ENCODE results near the gene KRT82. TPM values are rescaled to one million over a fixed set of nuclear protein-coding genes. Genes with fewer than 3 reads are reported as not detected.

Gene KRT82
- total RNA-seq, 4 donors from 2014 or later, result not detected

DNA sequence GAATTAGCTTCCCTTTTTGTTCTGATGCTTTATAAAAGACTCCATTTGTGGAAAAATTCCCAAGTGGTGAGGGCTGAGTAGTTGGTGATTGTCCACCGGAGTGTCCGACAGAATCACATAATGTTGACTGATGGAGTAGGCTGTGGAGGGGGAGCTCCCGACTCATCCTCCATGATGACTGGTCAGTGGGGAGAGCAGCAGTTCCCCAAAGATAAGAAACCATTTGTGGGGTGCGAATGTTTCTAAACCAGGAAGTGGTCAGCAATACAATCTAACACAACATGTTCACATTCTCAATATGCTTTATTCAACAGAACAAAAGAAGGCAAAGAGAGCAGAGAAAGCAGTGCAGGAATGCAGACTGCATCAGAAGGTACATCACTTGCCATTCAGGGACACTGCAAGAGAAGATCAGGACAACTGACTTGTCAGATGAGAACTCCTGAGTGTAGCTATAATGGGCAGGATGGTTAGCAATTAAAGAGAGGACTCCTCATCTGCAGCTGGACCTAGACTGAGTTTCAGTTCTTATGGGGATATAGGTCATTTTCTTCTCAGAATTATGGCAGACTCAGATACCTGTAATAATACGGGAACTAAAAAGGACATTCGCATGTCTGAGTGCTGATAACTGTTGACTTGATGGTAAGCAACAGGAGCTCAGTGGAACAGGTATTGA lies 40.4 kb upstream of the KRT82 start:
- no peak for DNase-seq
- Histone ChIP-seq H3K36me3 (no peaks in the 10 kb centered on the region), H3K27me3 (no peaks in the 10 kb centered on the region), H3K4me1 (peaks cover 0 to 3% (median 0%) of the 10 kb centered on the region in 4 donors), H3K9me3 (no peaks in the 10 kb centered on the region), H3K27ac (no peak overlapping the region), H3K4me3 (no peak overlapping the region)
- no peak for TF ChIP-seq POLR2A (IDR thresholded peaks at IDR 0.05)
- TF ChIP-seq, protein P1, sequence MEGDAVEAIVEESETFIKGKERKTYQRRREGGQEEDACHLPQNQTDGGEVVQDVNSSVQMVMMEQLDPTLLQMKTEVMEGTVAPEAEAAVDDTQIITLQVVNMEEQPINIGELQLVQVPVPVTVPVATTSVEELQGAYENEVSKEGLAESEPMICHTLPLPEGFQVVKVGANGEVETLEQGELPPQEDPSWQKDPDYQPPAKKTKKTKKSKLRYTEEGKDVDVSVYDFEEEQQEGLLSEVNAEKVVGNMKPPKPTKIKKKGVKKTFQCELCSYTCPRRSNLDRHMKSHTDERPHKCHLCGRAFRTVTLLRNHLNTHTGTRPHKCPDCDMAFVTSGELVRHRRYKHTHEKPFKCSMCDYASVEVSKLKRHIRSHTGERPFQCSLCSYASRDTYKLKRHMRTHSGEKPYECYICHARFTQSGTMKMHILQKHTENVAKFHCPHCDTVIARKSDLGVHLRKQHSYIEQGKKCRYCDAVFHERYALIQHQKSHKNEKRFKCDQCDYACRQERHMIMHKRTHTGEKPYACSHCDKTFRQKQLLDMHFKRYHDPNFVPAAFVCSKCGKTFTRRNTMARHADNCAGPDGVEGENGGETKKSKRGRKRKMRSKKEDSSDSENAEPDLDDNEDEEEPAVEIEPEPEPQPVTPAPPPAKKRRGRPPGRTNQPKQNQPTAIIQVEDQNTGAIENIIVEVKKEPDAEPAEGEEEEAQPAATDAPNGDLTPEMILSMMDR (IDR thresholded peaks at IDR 0.05), result no peak

DNA sequence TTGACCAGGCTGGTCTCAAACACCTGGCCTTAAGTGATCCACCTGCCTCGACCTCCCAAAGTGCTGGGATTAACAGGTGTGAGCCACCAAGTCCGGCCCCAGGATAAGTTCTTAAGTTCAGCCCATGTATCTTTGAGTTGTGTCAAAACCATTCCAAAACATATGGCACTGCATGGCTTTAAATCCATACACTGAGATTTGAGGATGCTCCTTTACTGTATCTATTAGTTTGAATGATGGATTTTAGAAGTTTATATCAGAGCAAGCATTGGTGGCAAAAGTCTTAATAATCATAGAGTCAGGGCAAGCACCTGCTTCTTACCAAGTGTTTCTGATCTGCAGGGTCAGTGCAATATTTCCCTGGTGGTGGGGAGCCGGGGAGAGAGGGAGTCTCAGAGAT lies 39.7 kb upstream of the KRT82 start:
- no peak for DNase-seq
- no peaks in the 10 kb centered on the region for H3K27me3 ChIP-seq
- H3K36me3 ChIP-seq, result no peaks in the 10 kb centered on the region
- peaks cover 0 to 6% (median 0%) of the 10 kb centered on the region in 4 donors for H3K4me1 ChIP-seq
- no peaks in the 10 kb centered on the region for H3K9me3 ChIP-seq
- TF ChIP-seq, protein P1 (IDR thresholded peaks at IDR 0.05), result no peak
- TF ChIP-seq POLR2A (IDR thresholded peaks at IDR 0.05), result no peak
- no peak overlapping the region for H3K4me3 ChIP-seq
- no peak overlapping the region for H3K27ac ChIP-seq

DNA sequence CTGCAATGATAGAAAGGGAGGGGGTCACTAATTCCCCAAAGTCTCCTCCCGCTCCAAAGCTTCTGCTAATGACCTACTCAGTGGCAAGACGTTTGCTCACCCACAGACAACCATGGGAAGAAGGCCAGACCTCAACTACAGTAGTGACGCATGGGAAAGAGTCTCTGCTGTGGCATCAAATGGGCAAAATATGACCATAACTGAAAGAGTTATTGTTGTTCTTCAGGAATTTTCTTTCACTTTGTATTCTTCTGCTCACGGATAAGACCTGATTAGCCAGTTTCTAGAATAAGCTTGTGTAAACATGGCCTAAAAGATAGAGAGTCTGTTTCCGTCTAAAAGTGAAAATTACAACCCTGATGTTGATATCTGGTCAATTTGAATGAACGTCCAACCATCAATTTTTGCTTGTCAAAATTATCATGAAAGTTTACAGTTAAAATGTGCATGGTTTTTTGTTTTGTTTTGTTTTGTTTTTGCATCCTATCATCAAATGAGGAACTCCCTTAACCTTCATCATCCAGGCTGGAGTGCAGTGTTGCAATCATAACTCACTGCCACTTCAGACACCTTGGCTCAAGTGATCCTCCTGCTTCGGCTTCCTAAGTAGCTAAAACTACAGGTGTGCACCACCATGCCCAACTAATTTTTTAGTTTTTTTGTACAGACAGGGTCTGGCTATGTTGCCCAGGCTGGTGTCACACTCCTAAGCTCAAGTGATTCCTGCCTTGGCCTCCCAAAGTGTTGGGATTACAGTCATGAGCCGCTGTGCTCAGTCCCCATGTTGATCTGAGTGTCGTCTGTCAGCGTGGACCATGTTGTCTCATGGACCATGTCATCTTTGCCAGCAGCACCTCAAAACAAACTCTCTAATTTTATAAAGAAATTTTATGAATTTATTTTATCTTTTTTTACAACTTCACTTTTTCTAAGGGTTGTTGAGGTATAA lies 38.8 kb upstream of the KRT82 start:
- TF ChIP-seq, protein P1 (IDR thresholded peaks at IDR 0.05), result no peak
- TF ChIP-seq POLR2A (IDR thresholded peaks at IDR 0.05), result no peak
- no peaks in the 10 kb centered on the region for H3K9me3 ChIP-seq
- H3K4me1 ChIP-seq, result peaks cover 0 to 6% (median 0%) of the 10 kb centered on the region in 4 donors
- no peaks in the 10 kb centered on the region for H3K36me3 ChIP-seq
- H3K4me3 ChIP-seq, result no peak overlapping the region
- no peak for DNase-seq
- no peak overlapping the region for H3K27ac ChIP-seq
- H3K27me3 ChIP-seq, result no peaks in the 10 kb centered on the region

DNA sequence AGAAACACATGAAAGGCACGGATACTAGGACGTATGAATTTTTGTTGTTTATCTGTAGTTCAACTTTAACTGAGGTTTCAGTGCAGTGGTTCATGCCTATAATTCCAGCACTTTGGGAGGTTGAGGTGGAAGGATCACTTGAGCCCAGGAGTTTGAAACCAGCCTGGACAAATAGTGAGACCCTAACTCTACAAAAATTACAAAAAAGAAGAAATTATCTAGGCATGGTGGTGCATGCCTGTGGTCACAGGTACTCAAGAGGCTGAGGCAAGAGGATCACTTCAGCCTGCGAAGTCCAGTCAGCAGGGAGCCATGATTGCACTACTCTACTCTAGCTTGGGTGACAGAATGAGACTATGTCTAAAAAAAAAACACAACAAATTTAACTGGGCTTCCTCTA lies 37.8 kb upstream of the KRT82 start:
- Histone ChIP-seq H3K27me3 (no peaks in the 10 kb centered on the region), H3K27ac (no peak overlapping the region), H3K36me3 (no peaks in the 10 kb centered on the region), H3K4me1 (peaks cover 0 to 6% (median 0%) of the 10 kb centered on the region in 4 donors), H3K4me3 (no peak overlapping the region), H3K9me3 (no peaks in the 10 kb centered on the region)
- TF ChIP-seq, protein P1 (IDR thresholded peaks at IDR 0.05), result no peak
- TF ChIP-seq POLR2A (IDR thresholded peaks at IDR 0.05), result no peak
- DNase-seq, result no peak

DNA sequence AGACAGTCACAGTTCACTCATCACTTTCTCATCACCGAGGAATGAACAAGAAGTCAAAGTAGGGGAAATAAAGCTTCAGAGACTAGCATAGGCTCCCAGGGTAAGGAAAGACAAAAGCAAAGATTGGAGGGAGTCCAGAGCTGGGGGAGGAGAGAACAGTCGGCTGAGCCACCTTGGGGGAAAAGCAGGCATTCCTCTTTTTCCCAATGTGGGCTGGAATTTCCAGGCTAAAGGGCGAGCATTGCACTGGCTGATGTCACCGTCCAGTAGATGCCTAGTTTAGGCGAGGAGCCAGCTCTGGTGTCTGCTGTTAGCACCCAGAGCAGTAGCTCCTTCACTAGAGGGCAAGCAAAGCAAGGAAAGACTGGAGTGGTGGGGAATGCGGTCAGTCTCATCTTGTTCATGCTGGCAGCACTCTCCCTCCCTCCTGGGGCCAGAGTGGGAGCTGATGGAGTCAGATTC lies 36.5 kb upstream of the KRT82 start:
- Histone ChIP-seq H3K36me3 (no peaks in the 10 kb centered on the region), H3K9me3 (no peaks in the 10 kb centered on the region), H3K27me3 (no peaks in the 10 kb centered on the region), H3K4me1 (peaks cover 0 to 6% (median 0%) of the 10 kb centered on the region in 4 donors), H3K4me3 (no peak overlapping the region), H3K27ac (no peak overlapping the region)
- TF ChIP-seq, protein P1 (IDR thresholded peaks at IDR 0.05), result no peak
- TF ChIP-seq POLR2A (IDR thresholded peaks at IDR 0.05), result no peak
- DNase-seq, result no peak
